Measurements from ENCODE around the gene POU6F2. TPM values are rescaled to one million over a fixed set of nuclear protein-coding genes. Genes with fewer than 3 reads are reported as not detected.

The POU6F2 gene
- total and polyA plus RNA-seq, 2 donors from 2014 or later = 0.47 TPM; not detected in 1

GRCh38 chr7:39233851-39234529 is 256.3 kb downstream of the POU6F2 start:
- Histone ChIP-seq H3K27me3 (ENCODE audit: control insufficient read depth, insufficient read depth, low read length) (no peaks in the 10 kb centered on the region), H3K4me3 (ENCODE audit: low read length in 3 of 3) (no peak overlapping the region), H3K9ac (ENCODE audit: low read length in 3 of 3) (no peak overlapping the region), H3K36me3 (ENCODE audit: control insufficient read depth in 2 of 3, insufficient read depth in 3 of 3, low read length in 3 of 3) (no peaks in the 10 kb centered on the region), H3K4me1 (ENCODE audit: control insufficient read depth in 2 of 3, insufficient read depth in 2 of 3, low read depth in 1 of 3, low read length in 3 of 3) (no peaks in the 10 kb centered on the region), H3K27ac (ENCODE audit: low read depth in 2 of 2, low read length in 2 of 2) (no peak overlapping the region), H3K9me3 (ENCODE audit: control insufficient read depth in 2 of 3, insufficient read depth in 1 of 3, low read length in 3 of 3) (no peaks in the 10 kb centered on the region)
- FAIRE-seq = no peak
- intact Hi-C loops (cut with DNase I) = no loop called here
- DNase-seq = no peak
- TF ChIP-seq CTCF (IDR thresholded peaks at IDR 0.05; ENCODE audit: borderline replicate concordance, extremely low read depth, insufficient read depth) = no peak

GRCh38 chr7:39238234-39238869 is 260.6 kb downstream of the POU6F2 start:
- FAIRE-seq = no peak
- no peak for TF ChIP-seq CTCF (IDR thresholded peaks at IDR 0.05; ENCODE audit: borderline replicate concordance, extremely low read depth, insufficient read depth)

GRCh38 chr7:39240864-39241263 is 263.2 kb downstream of the POU6F2 start:
- Histone ChIP-seq H3K27me3 (ENCODE audit: control insufficient read depth, insufficient read depth, low read length) (no peaks in the 10 kb centered on the region), H3K4me1 (ENCODE audit: control insufficient read depth in 2 of 3, insufficient read depth in 2 of 3, low read depth in 1 of 3, low read length in 3 of 3) (no peaks in the 10 kb centered on the region), H3K36me3 (ENCODE audit: control insufficient read depth in 2 of 3, insufficient read depth in 3 of 3, low read length in 3 of 3) (no peaks in the 10 kb centered on the region), H3K27ac (ENCODE audit: low read depth in 2 of 2, low read length in 2 of 2) (no peak overlapping the region), H3K4me3 (ENCODE audit: low read length in 3 of 3) (no peak overlapping the region), H3K9ac (ENCODE audit: low read length in 3 of 3) (no peak overlapping the region), H3K9me3 (ENCODE audit: control insufficient read depth in 2 of 3, insufficient read depth in 1 of 3, low read length in 3 of 3) (peaks cover 0 to 5% (median 0%) of the 10 kb centered on the region in 3 donors)
- intact Hi-C loops (cut with DNase I) = no loop called here
- TF ChIP-seq CTCF (IDR thresholded peaks at IDR 0.05; ENCODE audit: borderline replicate concordance, extremely low read depth, insufficient read depth) = no peak
- DNase-seq (no peak), FAIRE-seq (no peak)

More at GRCh38 chr7:39238234-39238869, 260.6 kb downstream of the POU6F2 start:
- H3K4me1 ChIP-seq (ENCODE audit: control insufficient read depth in 2 of 3, insufficient read depth in 2 of 3, low read depth in 1 of 3, low read length in 3 of 3) = no peaks in the 10 kb centered on the region
- no peaks in the 10 kb centered on the region for H3K36me3 ChIP-seq (ENCODE audit: control insufficient read depth in 2 of 3, insufficient read depth in 3 of 3, low read length in 3 of 3)
- no peak overlapping the region for H3K27ac ChIP-seq (ENCODE audit: low read depth in 2 of 2, low read length in 2 of 2)
- no peak overlapping the region for H3K9ac ChIP-seq (ENCODE audit: low read length in 3 of 3)
- DNase-seq = no peak
- H3K27me3 ChIP-seq (ENCODE audit: control insufficient read depth, insufficient read depth, low read length) = no peaks in the 10 kb centered on the region
- H3K9me3 ChIP-seq (ENCODE audit: control insufficient read depth in 2 of 3, insufficient read depth in 1 of 3, low read length in 3 of 3) = peaks cover 0 to 5% (median 0%) of the 10 kb centered on the region in 3 donors
- H3K4me3 ChIP-seq (ENCODE audit: low read length in 3 of 3) = no peak overlapping the region
- intact Hi-C loops (cut with DNase I) = no loop called here

All from kidney (tissue), 14 donors.